PC-3 (cell line): Measurements from ENCODE around the gene TNFAIP8.

Experiments used
- EZH2 ChIP-seq: fragments of 300-600 bp; sonication (generic); IDR thresholded peaks from one replicate; pipeline ENCODE4 v1.6.1; 2017; ENCODE audit warnings: antibody characterized with exemption, mild to moderate bottlenecking, low read length; ENCODE audit not compliant: unreplicated experiment
- TF ChIP-seq, protein P1 (sequence below): fragments of 300-600 bp; sonication (generic); conservative IDR thresholded peaks from 2 replicates; pipeline ENCODE4 v1.5.1; 2017; ENCODE audit warnings: antibody characterized with exemption, low read depth, mild to moderate bottlenecking, low read length

DNA sequence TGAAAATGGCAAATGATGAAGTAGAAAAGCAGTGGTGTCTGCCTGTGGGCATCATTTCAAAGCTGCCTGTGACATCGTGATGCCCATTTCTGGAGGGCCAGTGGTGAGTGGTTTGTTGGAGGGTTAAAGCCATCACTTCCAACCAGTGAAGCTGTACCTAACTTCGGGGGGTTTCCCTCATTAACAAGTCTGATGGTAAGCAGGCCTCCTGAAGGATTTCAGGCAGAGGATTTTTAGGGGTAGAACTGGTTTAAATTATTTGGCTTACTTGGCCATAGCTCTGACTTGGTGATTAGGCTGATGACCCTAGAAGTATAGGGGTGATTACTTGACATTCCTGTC, 10.7 kb downstream of the TNFAIP8 start:
- TF ChIP-seq, protein P1, sequence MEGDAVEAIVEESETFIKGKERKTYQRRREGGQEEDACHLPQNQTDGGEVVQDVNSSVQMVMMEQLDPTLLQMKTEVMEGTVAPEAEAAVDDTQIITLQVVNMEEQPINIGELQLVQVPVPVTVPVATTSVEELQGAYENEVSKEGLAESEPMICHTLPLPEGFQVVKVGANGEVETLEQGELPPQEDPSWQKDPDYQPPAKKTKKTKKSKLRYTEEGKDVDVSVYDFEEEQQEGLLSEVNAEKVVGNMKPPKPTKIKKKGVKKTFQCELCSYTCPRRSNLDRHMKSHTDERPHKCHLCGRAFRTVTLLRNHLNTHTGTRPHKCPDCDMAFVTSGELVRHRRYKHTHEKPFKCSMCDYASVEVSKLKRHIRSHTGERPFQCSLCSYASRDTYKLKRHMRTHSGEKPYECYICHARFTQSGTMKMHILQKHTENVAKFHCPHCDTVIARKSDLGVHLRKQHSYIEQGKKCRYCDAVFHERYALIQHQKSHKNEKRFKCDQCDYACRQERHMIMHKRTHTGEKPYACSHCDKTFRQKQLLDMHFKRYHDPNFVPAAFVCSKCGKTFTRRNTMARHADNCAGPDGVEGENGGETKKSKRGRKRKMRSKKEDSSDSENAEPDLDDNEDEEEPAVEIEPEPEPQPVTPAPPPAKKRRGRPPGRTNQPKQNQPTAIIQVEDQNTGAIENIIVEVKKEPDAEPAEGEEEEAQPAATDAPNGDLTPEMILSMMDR: no peak
- no peak for TF ChIP-seq EZH2
